Liver (tissue), 9 donors: ENCODE results near the gene ZBTB18. TPM values are rescaled to one million over a fixed set of nuclear protein-coding genes. Genes with fewer than 3 reads are reported as not detected.

Experiments
- DNase-seq: peaks from one replicate; pipeline ENCODE4 v3.0.0-alpha.2; 2017; ENCODE audit warnings: low spot score
- H3K27ac ChIP-seq, 2 donors: one replicate each; pipeline ENCODE4 v1.7.0; 2013; ENCODE audit warnings: inconsistent platforms in 2 of 2, low read length in 2 of 2, control low read depth in 1 of 2, low read depth in 1 of 2, mild to moderate bottlenecking in 1 of 2
- H3K27me3 ChIP-seq, 4 donors: one replicate each; pipeline versions ENCODE4 v1.6.1 to v1.7.0; 2013; ENCODE audit warnings: low read length in 3 of 4, inconsistent platforms in 1 of 4, mild to moderate bottlenecking in 1 of 4, moderate library complexity in 1 of 4; ENCODE audit not compliant: control insufficient read depth in 4 of 4, insufficient read depth in 4 of 4
- H3K36me3 ChIP-seq, 4 donors: one replicate each; pipeline versions ENCODE4 v1.6.1 to v1.7.0; 2013; ENCODE audit warnings: low read length in 3 of 4, mild to moderate bottlenecking in 3 of 4, low read depth in 1 of 4, moderate library complexity in 1 of 4; ENCODE audit not compliant: control insufficient read depth in 4 of 4, insufficient read depth in 3 of 4
- H3K4me1 ChIP-seq, 4 donors: one replicate each; pipeline versions ENCODE4 v1.6.1 to v1.7.0; 2013; ENCODE audit warnings: low read length in 3 of 4, mild to moderate bottlenecking in 3 of 4, moderate library complexity in 1 of 4; ENCODE audit not compliant: control insufficient read depth in 4 of 4, insufficient read depth in 4 of 4
- H3K4me3 ChIP-seq, 3 donors: one replicate each; pipeline versions ENCODE4 v1.6.1 to v1.7.0; 2013; ENCODE audit warnings: low read length in 3 of 3, control low read depth in 1 of 3, low read depth in 1 of 3, mild to moderate bottlenecking in 1 of 3
- H3K9ac ChIP-seq, 2 donors: one replicate each; pipeline ENCODE4 v1.7.0; 2013; ENCODE audit warnings: low read length in 2 of 2, mild to moderate bottlenecking in 2 of 2, moderate library complexity in 2 of 2, control low read depth in 1 of 2, low read depth in 1 of 2
- H3K9me3 ChIP-seq, 4 donors: one replicate each; pipeline versions ENCODE4 v1.6.1 to v1.7.0; 2013; ENCODE audit warnings: low read length in 3 of 4; ENCODE audit not compliant: control insufficient read depth in 4 of 4
- EGR1 ChIP-seq, 2 donors: IDR thresholded peaks; 2 replicates each; pipeline ENCODE4 v1.6.1; 2016 to 2018; ENCODE audit warnings: antibody characterized with exemption in 2 of 2, low read depth in 2 of 2
- FOXA1 ChIP-seq: IDR thresholded peaks from 2 replicates; pipeline ENCODE4 v1.6.1; 2016; ENCODE audit warnings: antibody characterized with exemption
- FOXA2 ChIP-seq: IDR thresholded peaks from 2 replicates; pipeline ENCODE4 v1.6.1; 2016; ENCODE audit warnings: antibody characterized with exemption
- GABPA ChIP-seq, 2 donors: IDR thresholded peaks in 1 of 2; conservative IDR thresholded peaks in 1 of 2; 2 replicates each; pipeline ENCODE4 v1.6.1; 2016; ENCODE audit warnings: antibody characterized with exemption in 2 of 2, mild to moderate bottlenecking in 1 of 2, moderate library complexity in 1 of 2
- HNF4A ChIP-seq, 2 donors: conservative IDR thresholded peaks; 2 replicates each; pipeline ENCODE4 v1.6.1; 2016; ENCODE audit warnings: antibody characterized with exemption in 2 of 2, mild to moderate bottlenecking in 2 of 2
- HNF4G ChIP-seq: IDR thresholded peaks from 2 replicates; pipeline ENCODE4 v1.6.1; 2016; ENCODE audit warnings: antibody characterized with exemption
- JUND ChIP-seq, 2 donors: IDR thresholded peaks; 2 replicates each; pipeline ENCODE4 v1.6.1; 2016; ENCODE audit warnings: antibody characterized with exemption in 2 of 2
- NR2F2 ChIP-seq: IDR thresholded peaks from 2 replicates; pipeline ENCODE4 v1.6.1; 2016; ENCODE audit warnings: antibody characterized with exemption
- RAD21 ChIP-seq, 2 donors: IDR thresholded peaks; 2 replicates each; pipeline ENCODE4 v1.6.1; 2016; ENCODE audit warnings: antibody characterized with exemption in 2 of 2, mild to moderate bottlenecking in 2 of 2
- RXRA ChIP-seq, 2 donors: IDR thresholded peaks; 2 replicates each; pipeline ENCODE4 v1.6.1; 2017 to 2018; ENCODE audit warnings: antibody characterized with exemption in 2 of 2, mild to moderate bottlenecking in 1 of 2
- SP1 ChIP-seq: IDR thresholded peaks from 2 replicates; pipeline ENCODE4 v1.6.1; 2018; ENCODE audit warnings: antibody characterized with exemption, mild to moderate bottlenecking
- TAF1 ChIP-seq: conservative IDR thresholded peaks from 2 replicates; pipeline ENCODE4 v1.6.1; 2016; ENCODE audit warnings: antibody characterized with exemption, mild to moderate bottlenecking
- YY1 ChIP-seq: IDR thresholded peaks from 2 replicates; pipeline ENCODE4 v1.6.1; 2016; ENCODE audit warnings: antibody characterized with exemption, mild to moderate bottlenecking
- WGBS: extraction: QIAGEN DNeasy Blood & Tissue Kit; methylation state at CpG from one replicate; pipeline ENCODE4 v1.1.7; 2013; 5-methylcytosine and 5-hydroxymethylcytosine counted together
- polyA plus RNA-seq, 2 donors: library from polyadenylated mRNA; stranded (reverse) in 1 of 2; unstranded in 1 of 2; fragments of 200-250 nt in 1 of 2; fragments of >200 nt in 1 of 2; fragmentation: Nextera tagmentation in 1 of 2; extraction: Ambion mirVana in 1 of 2; gene quantifications; one replicate each; pipeline versions ENCODE4 v1.2.1 to v1.2.3, GENCODE V29; 2013 to 2015
- total RNA-seq, 2 donors: library from RNA; depleted of rRNA; stranded (reverse); fragments of >200 nt; gene quantifications; one replicate each; pipeline ENCODE4 v1.2.3, GENCODE V29; 2014
- TF ChIP-seq, protein P1 (sequence below): IDR thresholded peaks from 2 replicates; pipeline ENCODE4 v1.6.1; 2016; ENCODE audit warnings: antibody characterized with exemption, mild to moderate bottlenecking
- TF ChIP-seq, protein P2 (sequence below): IDR thresholded peaks from 2 replicates; pipeline ENCODE4 v1.6.1; 2016; ENCODE audit warnings: antibody characterized with exemption
- TF ChIP-seq, protein P3 (sequence below): IDR thresholded peaks from 2 replicates; pipeline ENCODE4 v1.6.1; 2016; ENCODE audit warnings: antibody characterized with exemption
- TF ChIP-seq, protein P4 (sequence below): fragments of 150-350 bp; IDR thresholded peaks from 2 replicates; pipeline ENCODE4 v1.5.1; 2017; ENCODE audit warnings: improper control_type of control experiment, low read depth, low read length; ENCODE audit not compliant: missing input control
- TF ChIP-seq, protein P5 (sequence below): IDR thresholded peaks from 2 replicates; pipeline ENCODE4 v1.6.1; 2016; ENCODE audit warnings: antibody characterized with exemption
- donor health status: healthy.
- donor health status: healthy.
- donor health status: healthy.
- donor health status: healthy.
- donor health status: healthy.

Gene ZBTB18
- total and polyA plus RNA-seq, 4 donors, result 1.2 to 18.3 (median 5.7) TPM

DNA sequence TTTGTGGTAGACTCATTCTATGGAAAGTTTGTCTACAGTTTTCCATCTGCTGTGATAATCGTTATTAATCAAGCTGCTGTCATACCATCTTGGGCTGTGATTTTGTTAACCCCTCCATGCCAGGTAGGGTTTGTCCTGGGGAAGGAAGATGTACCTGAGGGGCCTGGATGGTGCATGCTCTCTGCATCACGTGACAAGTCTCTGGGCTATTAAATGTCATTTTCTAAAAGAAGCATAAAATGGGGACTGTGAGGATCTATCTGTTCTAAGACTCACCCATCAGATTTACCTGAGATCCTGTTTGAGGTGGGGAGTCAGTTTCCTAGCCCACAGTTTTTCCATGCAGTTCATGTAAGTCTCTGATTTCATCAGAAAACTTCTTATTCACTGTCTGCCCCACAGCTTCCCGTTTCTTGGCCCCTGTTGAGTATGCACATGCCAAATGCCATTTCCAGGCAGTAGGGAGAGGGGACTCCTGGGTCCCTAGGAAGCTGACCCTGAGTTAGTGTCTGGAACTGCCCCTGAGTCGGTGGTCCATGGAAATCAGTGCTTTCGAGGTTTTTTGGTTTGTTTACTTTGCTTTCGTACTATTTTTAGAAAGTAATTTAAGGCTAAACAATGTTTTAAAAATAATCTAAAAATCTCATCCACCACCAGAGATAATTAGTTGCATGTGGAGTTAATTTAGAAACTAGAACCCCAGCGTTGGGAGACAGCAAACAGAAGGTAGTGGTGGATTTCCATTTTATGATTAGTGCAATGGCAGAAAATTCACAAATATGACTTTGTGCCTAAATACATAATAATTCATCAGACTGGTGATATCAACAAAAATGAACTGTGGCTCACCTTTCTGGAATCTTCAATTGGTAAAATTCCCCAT lies 46.7 kb downstream of the ZBTB18 start:
- TF ChIP-seq TAF1, result no peak
- no peak for TF ChIP-seq FOXA1
- TF ChIP-seq, protein P1, sequence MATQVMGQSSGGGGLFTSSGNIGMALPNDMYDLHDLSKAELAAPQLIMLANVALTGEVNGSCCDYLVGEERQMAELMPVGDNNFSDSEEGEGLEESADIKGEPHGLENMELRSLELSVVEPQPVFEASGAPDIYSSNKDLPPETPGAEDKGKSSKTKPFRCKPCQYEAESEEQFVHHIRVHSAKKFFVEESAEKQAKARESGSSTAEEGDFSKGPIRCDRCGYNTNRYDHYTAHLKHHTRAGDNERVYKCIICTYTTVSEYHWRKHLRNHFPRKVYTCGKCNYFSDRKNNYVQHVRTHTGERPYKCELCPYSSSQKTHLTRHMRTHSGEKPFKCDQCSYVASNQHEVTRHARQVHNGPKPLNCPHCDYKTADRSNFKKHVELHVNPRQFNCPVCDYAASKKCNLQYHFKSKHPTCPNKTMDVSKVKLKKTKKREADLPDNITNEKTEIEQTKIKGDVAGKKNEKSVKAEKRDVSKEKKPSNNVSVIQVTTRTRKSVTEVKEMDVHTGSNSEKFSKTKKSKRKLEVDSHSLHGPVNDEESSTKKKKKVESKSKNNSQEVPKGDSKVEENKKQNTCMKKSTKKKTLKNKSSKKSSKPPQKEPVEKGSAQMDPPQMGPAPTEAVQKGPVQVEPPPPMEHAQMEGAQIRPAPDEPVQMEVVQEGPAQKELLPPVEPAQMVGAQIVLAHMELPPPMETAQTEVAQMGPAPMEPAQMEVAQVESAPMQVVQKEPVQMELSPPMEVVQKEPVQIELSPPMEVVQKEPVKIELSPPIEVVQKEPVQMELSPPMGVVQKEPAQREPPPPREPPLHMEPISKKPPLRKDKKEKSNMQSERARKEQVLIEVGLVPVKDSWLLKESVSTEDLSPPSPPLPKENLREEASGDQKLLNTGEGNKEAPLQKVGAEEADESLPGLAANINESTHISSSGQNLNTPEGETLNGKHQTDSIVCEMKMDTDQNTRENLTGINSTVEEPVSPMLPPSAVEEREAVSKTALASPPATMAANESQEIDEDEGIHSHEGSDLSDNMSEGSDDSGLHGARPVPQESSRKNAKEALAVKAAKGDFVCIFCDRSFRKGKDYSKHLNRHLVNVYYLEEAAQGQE, result no peak
- TF ChIP-seq HNF4A (conservative IDR thresholded peaks at IDR 0.05), result no peak
- no peak for TF ChIP-seq FOXA2
- TF ChIP-seq, protein P2, sequence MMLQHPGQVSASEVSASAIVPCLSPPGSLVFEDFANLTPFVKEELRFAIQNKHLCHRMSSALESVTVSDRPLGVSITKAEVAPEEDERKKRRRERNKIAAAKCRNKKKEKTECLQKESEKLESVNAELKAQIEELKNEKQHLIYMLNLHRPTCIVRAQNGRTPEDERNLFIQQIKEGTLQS, result no peak
- TF ChIP-seq YY1, result no peak
- TF ChIP-seq HNF4G, result no peak
- no peak for TF ChIP-seq EGR1 (IDR thresholded peaks at IDR 0.05; ENCODE audit: low read depth in 2 of 2)
- no peak for TF ChIP-seq JUND (IDR thresholded peaks at IDR 0.05)
- no peak for TF ChIP-seq NR2F2
- TF ChIP-seq GABPA (IDR thresholded peaks at IDR 0.05 in 1 of 2, conservative IDR thresholded peaks at IDR 0.05 in 1 of 2), result no peak
- TF ChIP-seq, protein P3, sequence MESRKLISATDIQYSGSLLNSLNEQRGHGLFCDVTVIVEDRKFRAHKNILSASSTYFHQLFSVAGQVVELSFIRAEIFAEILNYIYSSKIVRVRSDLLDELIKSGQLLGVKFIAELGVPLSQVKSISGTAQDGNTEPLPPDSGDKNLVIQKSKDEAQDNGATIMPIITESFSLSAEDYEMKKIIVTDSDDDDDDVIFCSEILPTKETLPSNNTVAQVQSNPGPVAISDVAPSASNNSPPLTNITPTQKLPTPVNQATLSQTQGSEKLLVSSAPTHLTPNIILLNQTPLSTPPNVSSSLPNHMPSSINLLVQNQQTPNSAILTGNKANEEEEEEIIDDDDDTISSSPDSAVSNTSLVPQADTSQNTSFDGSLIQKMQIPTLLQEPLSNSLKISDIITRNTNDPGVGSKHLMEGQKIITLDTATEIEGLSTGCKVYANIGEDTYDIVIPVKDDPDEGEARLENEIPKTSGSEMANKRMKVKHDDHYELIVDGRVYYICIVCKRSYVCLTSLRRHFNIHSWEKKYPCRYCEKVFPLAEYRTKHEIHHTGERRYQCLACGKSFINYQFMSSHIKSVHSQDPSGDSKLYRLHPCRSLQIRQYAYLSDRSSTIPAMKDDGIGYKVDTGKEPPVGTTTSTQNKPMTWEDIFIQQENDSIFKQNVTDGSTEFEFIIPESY, result no peak
- TF ChIP-seq SP1, result no peak
- TF ChIP-seq RXRA (IDR thresholded peaks at IDR 0.05), result no peak
- TF ChIP-seq RAD21 (IDR thresholded peaks at IDR 0.05), result no peak
- TF ChIP-seq, protein P4, sequence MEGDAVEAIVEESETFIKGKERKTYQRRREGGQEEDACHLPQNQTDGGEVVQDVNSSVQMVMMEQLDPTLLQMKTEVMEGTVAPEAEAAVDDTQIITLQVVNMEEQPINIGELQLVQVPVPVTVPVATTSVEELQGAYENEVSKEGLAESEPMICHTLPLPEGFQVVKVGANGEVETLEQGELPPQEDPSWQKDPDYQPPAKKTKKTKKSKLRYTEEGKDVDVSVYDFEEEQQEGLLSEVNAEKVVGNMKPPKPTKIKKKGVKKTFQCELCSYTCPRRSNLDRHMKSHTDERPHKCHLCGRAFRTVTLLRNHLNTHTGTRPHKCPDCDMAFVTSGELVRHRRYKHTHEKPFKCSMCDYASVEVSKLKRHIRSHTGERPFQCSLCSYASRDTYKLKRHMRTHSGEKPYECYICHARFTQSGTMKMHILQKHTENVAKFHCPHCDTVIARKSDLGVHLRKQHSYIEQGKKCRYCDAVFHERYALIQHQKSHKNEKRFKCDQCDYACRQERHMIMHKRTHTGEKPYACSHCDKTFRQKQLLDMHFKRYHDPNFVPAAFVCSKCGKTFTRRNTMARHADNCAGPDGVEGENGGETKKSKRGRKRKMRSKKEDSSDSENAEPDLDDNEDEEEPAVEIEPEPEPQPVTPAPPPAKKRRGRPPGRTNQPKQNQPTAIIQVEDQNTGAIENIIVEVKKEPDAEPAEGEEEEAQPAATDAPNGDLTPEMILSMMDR, result no peak
- TF ChIP-seq, protein P5, sequence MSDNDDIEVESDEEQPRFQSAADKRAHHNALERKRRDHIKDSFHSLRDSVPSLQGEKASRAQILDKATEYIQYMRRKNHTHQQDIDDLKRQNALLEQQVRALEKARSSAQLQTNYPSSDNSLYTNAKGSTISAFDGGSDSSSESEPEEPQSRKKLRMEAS, result no peak
- Histone ChIP-seq H3K27ac (no peak overlapping the region), H3K9me3 (peaks cover 0 to 2% (median 0%) of the 10 kb centered on the region in 4 donors), H3K27me3 (no peaks in the 10 kb centered on the region), H3K36me3 (no peaks in the 10 kb centered on the region), H3K9ac (no peak overlapping the region), H3K4me3 (no peak overlapping the region), H3K4me1 (peaks cover 9 to 30% (median 21%) of the 10 kb centered on the region in 4 donors)
- 73% methylated on average over 7 of the region's 7 CpGs for WGBS
- no peak for DNase-seq
